Transverse colon (tissue), 4 donors: Measurements from ENCODE around the gene BRSK1.

ENCODE experiments used
- EP300 ChIP-seq: sonication (generic); formaldehyde crosslinking; IDR thresholded peaks from one replicate; pipeline ENCODE4 v1.6.1; 2017; ENCODE audit warnings: antibody characterized with exemption, low read depth
- POLR2A ChIP-seq: fragments of 450-650 bp; IDR thresholded peaks from one replicate; pipeline ENCODE4 v1.6.1; 2016; ENCODE audit warnings: antibody characterized with exemption, mild to moderate bottlenecking, moderate library complexity
- POLR2AphosphoS5 ChIP-seq, 3 donors: sonication (generic); formaldehyde crosslinking; IDR thresholded peaks; one replicate each; pipeline ENCODE4 v1.6.1; 2016; ENCODE audit warnings: antibody characterized with exemption in 3 of 3
- TF ChIP-seq, protein P1 (sequence below), 5 experiments: fragments of 200-600 bp in 3 of 5; fragments of 450-650 bp in 2 of 5; sonication (generic) in 3 of 5; IDR thresholded peaks; 1 replicate in 2 of 5; 2 replicates in 3 of 5; pipeline ENCODE4 v1.5.1; 2016 to 2017; ENCODE audit warnings: antibody characterized with exemption in 5 of 5, inconsistent platforms in 3 of 5, mild to moderate bottlenecking in 2 of 5, moderate library complexity in 1 of 5

DNA sequence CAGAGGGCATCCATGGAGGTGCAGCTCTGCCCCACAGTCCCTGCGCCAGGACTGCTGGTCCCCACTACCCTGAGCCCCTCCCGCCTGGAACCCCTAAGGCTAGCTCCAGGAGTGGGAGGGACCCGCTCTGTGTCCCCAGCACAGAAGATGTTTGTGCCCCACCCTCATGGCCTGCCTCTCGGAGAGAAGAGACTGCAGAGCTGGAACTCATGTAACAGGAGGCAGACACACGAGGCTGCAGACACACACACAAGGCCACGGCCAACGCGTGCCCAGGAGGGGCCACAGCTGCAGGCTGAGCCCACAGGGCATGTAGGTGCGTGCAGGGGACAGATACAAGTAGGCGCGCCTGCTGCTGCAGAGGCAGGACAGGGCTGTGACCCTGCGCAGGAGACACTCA, 44.8 kb upstream of the BRSK1 start:
- TF ChIP-seq, protein P1, sequence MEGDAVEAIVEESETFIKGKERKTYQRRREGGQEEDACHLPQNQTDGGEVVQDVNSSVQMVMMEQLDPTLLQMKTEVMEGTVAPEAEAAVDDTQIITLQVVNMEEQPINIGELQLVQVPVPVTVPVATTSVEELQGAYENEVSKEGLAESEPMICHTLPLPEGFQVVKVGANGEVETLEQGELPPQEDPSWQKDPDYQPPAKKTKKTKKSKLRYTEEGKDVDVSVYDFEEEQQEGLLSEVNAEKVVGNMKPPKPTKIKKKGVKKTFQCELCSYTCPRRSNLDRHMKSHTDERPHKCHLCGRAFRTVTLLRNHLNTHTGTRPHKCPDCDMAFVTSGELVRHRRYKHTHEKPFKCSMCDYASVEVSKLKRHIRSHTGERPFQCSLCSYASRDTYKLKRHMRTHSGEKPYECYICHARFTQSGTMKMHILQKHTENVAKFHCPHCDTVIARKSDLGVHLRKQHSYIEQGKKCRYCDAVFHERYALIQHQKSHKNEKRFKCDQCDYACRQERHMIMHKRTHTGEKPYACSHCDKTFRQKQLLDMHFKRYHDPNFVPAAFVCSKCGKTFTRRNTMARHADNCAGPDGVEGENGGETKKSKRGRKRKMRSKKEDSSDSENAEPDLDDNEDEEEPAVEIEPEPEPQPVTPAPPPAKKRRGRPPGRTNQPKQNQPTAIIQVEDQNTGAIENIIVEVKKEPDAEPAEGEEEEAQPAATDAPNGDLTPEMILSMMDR (IDR thresholded peaks at IDR 0.05), result no peak
- TF ChIP-seq POLR2A, result no peak
- TF ChIP-seq POLR2AphosphoS5 (IDR thresholded peaks at IDR 0.05), result no peak
- TF ChIP-seq EP300, result no peak
